Measurements from ENCODE around the gene ANO10.

ANO10 gene

DNA sequence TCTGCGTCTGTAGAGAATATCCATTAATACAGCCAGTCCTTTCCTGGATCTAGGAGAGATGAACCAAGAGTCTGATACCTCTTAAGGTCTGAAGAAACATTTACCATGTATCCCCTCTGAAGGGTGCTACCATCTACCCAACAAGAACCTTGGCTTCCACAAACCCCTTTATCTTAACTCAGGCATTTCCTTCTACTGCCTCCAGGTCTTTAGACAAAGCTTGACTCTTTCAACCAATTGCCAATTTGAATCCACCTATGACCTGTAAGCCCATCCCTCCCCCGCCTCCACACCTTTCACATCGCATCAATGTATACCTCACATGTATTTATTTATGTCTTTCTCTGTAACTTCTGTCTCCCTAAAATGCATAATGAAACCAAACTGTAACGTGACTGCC is 196.0 kb downstream of the ANO10 start:
- DNase-seq, result no peak
- Histone ChIP-seq H3K36me3 (ENCODE audit: control insufficient read depth in 4 of 4, insufficient read depth in 4 of 4, low read length in 3 of 4) (peaks cover 0 to 4% (median 1%) of the 10 kb centered on the region in 4 experiments), H3K27me3 (replicated peaks in 2 of 5; ENCODE audit: control insufficient read depth in 4 of 5, insufficient read depth in 5 of 5, low read length in 4 of 5) (no peaks in the 10 kb centered on the region), H3K4me1 (ENCODE audit: control extremely low read depth in 1 of 4, control insufficient read depth in 4 of 4, insufficient read depth in 4 of 4, low read length in 3 of 4) (no peaks in the 10 kb centered on the region), H3K9me3 (ENCODE audit: control extremely low read depth in 1 of 5, control insufficient read depth in 4 of 5, insufficient read depth in 2 of 5, low read depth in 1 of 5, low read length in 4 of 5) (peaks cover 0 to 14% (median 5%) of the 10 kb centered on the region in 5 experiments), H3K27ac (ENCODE audit: insufficient read depth in 1 of 2, low read depth in 1 of 2, low read length in 2 of 2, poor library complexity in 1 of 2, severe bottlenecking in 2 of 2) (no peak overlapping the region), H3K4me3 (ENCODE audit: control insufficient read depth in 1 of 7, extremely low read depth in 1 of 7, insufficient read depth in 4 of 7, low read depth in 2 of 7, low read length in 6 of 7) (no peak overlapping the region)
- WGBS (ENCODE audit: insufficient coverage), result 97% methylated on average over 3 of the region's 4 CpGs
- CTCF ChIA-PET, result no interaction called here
- POLR2A ChIA-PET, result no interaction called here

GRCh38 chr3:43423639-43424038 is 198.2 kb downstream of the ANO10 start:
- Histone ChIP-seq H3K4me1 (ENCODE audit: control extremely low read depth in 1 of 4, control insufficient read depth in 4 of 4, insufficient read depth in 4 of 4, low read length in 3 of 4) (no peaks in the 10 kb centered on the region), H3K27me3 (replicated peaks in 2 of 5; ENCODE audit: control insufficient read depth in 4 of 5, insufficient read depth in 5 of 5, low read length in 4 of 5) (no peaks in the 10 kb centered on the region), H3K4me3 (ENCODE audit: control insufficient read depth in 1 of 7, extremely low read depth in 1 of 7, insufficient read depth in 4 of 7, low read depth in 2 of 7, low read length in 6 of 7) (no peak overlapping the region), H3K27ac (ENCODE audit: insufficient read depth in 1 of 2, low read depth in 1 of 2, low read length in 2 of 2, poor library complexity in 1 of 2, severe bottlenecking in 2 of 2) (no peak overlapping the region), H3K36me3 (ENCODE audit: control insufficient read depth in 4 of 4, insufficient read depth in 4 of 4, low read length in 3 of 4) (peaks cover 0 to 4% (median 0%) of the 10 kb centered on the region in 4 experiments), H3K9me3 (ENCODE audit: control extremely low read depth in 1 of 5, control insufficient read depth in 4 of 5, insufficient read depth in 2 of 5, low read depth in 1 of 5, low read length in 4 of 5) (peaks cover 0 to 14% (median 5%) of the 10 kb centered on the region in 5 experiments)
- no peak for DNase-seq
- CTCF ChIA-PET, result interaction anchor here (1.1 kb wide), 1 partner anchor 14 kb away, joined by 3 read pairs; no protein-coding TSS in a partner anchor
- 67% methylated on average over 3 of the region's 3 CpGs for WGBS (ENCODE audit: insufficient coverage)
- POLR2A ChIA-PET, result no interaction called here

DNA sequence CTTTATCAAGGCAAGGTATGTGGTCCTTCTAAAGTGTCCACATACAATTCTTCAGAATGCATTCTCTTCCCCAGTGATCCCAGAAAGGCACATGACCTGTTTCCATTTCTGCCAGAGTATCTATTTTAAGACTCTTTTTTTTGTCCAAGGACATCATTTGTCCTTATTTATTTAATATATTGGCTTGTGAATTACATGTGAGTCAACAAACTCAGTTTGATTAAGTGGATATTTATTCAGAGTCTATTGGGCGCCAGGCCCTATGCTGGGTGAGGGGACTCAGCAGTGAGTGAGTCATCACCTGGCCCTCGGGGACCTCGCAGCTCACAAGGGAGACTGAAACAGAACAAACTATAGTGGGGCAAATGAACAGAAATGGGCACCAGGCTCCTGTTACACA is 198.7 kb downstream of the ANO10 start:
- Histone ChIP-seq H3K4me1 (ENCODE audit: control extremely low read depth in 1 of 4, control insufficient read depth in 4 of 4, insufficient read depth in 4 of 4, low read length in 3 of 4) (no peaks in the 10 kb centered on the region), H3K36me3 (ENCODE audit: control insufficient read depth in 4 of 4, insufficient read depth in 4 of 4, low read length in 3 of 4) (peaks cover 0 to 4% (median 0%) of the 10 kb centered on the region in 4 experiments), H3K4me3 (ENCODE audit: control insufficient read depth in 1 of 7, extremely low read depth in 1 of 7, insufficient read depth in 4 of 7, low read depth in 2 of 7, low read length in 6 of 7) (no peak overlapping the region), H3K27ac (ENCODE audit: insufficient read depth in 1 of 2, low read depth in 1 of 2, low read length in 2 of 2, poor library complexity in 1 of 2, severe bottlenecking in 2 of 2) (no peak overlapping the region), H3K9me3 (ENCODE audit: control extremely low read depth in 1 of 5, control insufficient read depth in 4 of 5, insufficient read depth in 2 of 5, low read depth in 1 of 5, low read length in 4 of 5) (peaks cover 0 to 14% (median 5%) of the 10 kb centered on the region in 5 experiments), H3K27me3 (replicated peaks in 2 of 5; ENCODE audit: control insufficient read depth in 4 of 5, insufficient read depth in 5 of 5, low read length in 4 of 5) (no peaks in the 10 kb centered on the region)
- WGBS (ENCODE audit: insufficient coverage), result 100% methylated on average over 3 of the region's 3 CpGs
- ChIA-PET CTCF (no interaction called here), POLR2A (no interaction called here)
- no peak for DNase-seq

DNA sequence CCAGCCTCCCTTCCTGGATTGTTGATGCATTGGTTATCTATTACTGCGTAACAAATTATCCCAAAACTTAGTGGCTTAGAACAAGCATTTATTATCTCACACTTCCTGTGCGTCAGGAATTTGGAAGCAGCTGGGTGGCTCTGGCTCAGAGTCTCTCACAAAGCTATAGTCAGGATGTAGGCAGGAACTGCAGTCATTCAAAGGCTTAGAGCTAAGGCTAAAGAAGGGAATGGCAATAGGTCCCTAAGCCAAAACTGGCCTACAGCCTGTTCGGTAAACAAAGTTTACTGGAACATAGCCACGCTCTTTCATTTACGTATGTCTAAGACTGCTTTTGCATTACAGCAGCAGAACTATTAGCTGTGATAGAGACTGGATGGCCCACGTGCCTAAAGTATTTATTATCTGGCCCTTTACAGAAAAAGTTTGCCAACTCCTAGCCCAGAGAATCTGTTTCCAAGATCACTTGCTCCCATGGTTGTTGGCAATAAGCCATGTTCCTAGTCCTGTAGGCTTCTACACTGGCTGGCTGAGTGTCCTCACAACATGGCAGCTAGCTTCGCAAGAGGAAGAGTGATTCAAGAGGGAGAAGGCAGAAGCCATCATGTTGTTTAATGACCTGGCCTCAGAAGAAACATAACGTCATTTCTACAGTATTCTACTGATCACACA is 203.1 kb downstream of the ANO10 start:
- Histone ChIP-seq H3K27me3 (replicated peaks in 2 of 5; ENCODE audit: control insufficient read depth in 4 of 5, insufficient read depth in 5 of 5, low read length in 4 of 5) (no peaks in the 10 kb centered on the region), H3K4me3 (ENCODE audit: control insufficient read depth in 1 of 7, extremely low read depth in 1 of 7, insufficient read depth in 4 of 7, low read depth in 2 of 7, low read length in 6 of 7) (no peak overlapping the region), H3K4me1 (ENCODE audit: control extremely low read depth in 1 of 4, control insufficient read depth in 4 of 4, insufficient read depth in 4 of 4, low read length in 3 of 4) (no peaks in the 10 kb centered on the region), H3K27ac (ENCODE audit: insufficient read depth in 1 of 2, low read depth in 1 of 2, low read length in 2 of 2, poor library complexity in 1 of 2, severe bottlenecking in 2 of 2) (no peak overlapping the region), H3K36me3 (ENCODE audit: control insufficient read depth in 4 of 4, insufficient read depth in 4 of 4, low read length in 3 of 4) (no peaks in the 10 kb centered on the region), H3K9me3 (ENCODE audit: control extremely low read depth in 1 of 5, control insufficient read depth in 4 of 5, insufficient read depth in 2 of 5, low read depth in 1 of 5, low read length in 4 of 5) (no peaks in the 10 kb centered on the region)
- ChIA-PET CTCF (no interaction called here), POLR2A (interaction anchor here (0.6 kb wide), 1 partner anchor 50 kb away, joined by 4 read pairs; no protein-coding TSS in a partner anchor)
- no peak for DNase-seq
- 100% methylated on average over 7 of the region's 8 CpGs for WGBS (ENCODE audit: insufficient coverage)

DNA sequence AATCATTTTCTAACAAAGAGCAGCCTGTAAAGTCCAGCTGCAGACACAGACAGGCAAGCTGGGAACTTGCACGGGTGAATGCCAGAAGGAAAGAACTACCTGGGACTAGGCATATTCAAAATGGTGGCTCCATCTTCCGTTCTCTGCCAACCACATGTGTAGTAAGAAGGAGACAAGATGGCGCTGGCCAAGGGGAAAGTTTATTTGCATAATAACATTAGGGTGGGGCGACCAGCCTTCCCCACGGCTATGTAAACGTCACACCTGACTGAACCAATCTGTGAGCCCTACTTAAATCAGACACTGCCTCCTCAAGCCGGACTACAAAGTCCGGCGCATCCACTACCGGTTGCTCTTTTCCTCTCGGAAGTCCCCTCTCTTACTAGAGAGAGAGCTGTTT is 204.7 kb downstream of the ANO10 start:
- no peak for DNase-seq
- ChIA-PET POLR2A (no interaction called here), CTCF (interaction anchor here (1.6 kb wide), 1 partner anchor 29 kb away, joined by 3 read pairs; no protein-coding TSS in a partner anchor)
- Histone ChIP-seq H3K4me1 (ENCODE audit: control extremely low read depth in 1 of 4, control insufficient read depth in 4 of 4, insufficient read depth in 4 of 4, low read length in 3 of 4) (peaks cover 0 to 5% (median 4%) of the 10 kb centered on the region in 4 experiments), H3K9me3 (ENCODE audit: control extremely low read depth in 1 of 5, control insufficient read depth in 4 of 5, insufficient read depth in 2 of 5, low read depth in 1 of 5, low read length in 4 of 5) (no peaks in the 10 kb centered on the region), H3K27me3 (replicated peaks in 2 of 5; ENCODE audit: control insufficient read depth in 4 of 5, insufficient read depth in 5 of 5, low read length in 4 of 5) (no peaks in the 10 kb centered on the region), H3K4me3 (ENCODE audit: control insufficient read depth in 1 of 7, extremely low read depth in 1 of 7, insufficient read depth in 4 of 7, low read depth in 2 of 7, low read length in 6 of 7) (no peak overlapping the region), H3K27ac (ENCODE audit: insufficient read depth in 1 of 2, low read depth in 1 of 2, low read length in 2 of 2, poor library complexity in 1 of 2, severe bottlenecking in 2 of 2) (no peak overlapping the region), H3K36me3 (ENCODE audit: control insufficient read depth in 4 of 4, insufficient read depth in 4 of 4, low read length in 3 of 4) (no peaks in the 10 kb centered on the region)
- WGBS (ENCODE audit: insufficient coverage), result 98% methylated on average over 9 of the region's 11 CpGs

- CTCF ChIA-PET, result no interaction called here
- Histone ChIP-seq H3K4me1 (ENCODE audit: control extremely low read depth in 1 of 4, control insufficient read depth in 4 of 4, insufficient read depth in 4 of 4, low read length in 3 of 4) (peaks cover 0 to 5% (median 4%) of the 10 kb centered on the region in 4 experiments), H3K4me3 (ENCODE audit: control insufficient read depth in 1 of 7, extremely low read depth in 1 of 7, insufficient read depth in 4 of 7, low read depth in 2 of 7, low read length in 6 of 7) (no peak overlapping the region), H3K27me3 (replicated peaks in 2 of 5; ENCODE audit: control insufficient read depth in 4 of 5, insufficient read depth in 5 of 5, low read length in 4 of 5) (no peaks in the 10 kb centered on the region), H3K27ac (ENCODE audit: insufficient read depth in 1 of 2, low read depth in 1 of 2, low read length in 2 of 2, poor library complexity in 1 of 2, severe bottlenecking in 2 of 2) (no peak overlapping the region), H3K9me3 (ENCODE audit: control extremely low read depth in 1 of 5, control insufficient read depth in 4 of 5, insufficient read depth in 2 of 5, low read depth in 1 of 5, low read length in 4 of 5) (no peaks in the 10 kb centered on the region), H3K36me3 (ENCODE audit: control insufficient read depth in 4 of 4, insufficient read depth in 4 of 4, low read length in 3 of 4) (no peaks in the 10 kb centered on the region)
- 100% methylated on average over 1 of the region's 5 CpGs for WGBS (ENCODE audit: insufficient coverage)
- DNase-seq, result no peak
- POLR2A ChIA-PET, result no interaction called here
These were observed 206.7 kb downstream of the ANO10 start for GRCh38 chr3:43415088-43415487.

- CTCF ChIA-PET, result interaction anchor here (1.0 kb wide), 1 partner anchor 12 kb away, joined by 3 read pairs; no protein-coding TSS in a partner anchor
- 98% methylated on average over 5 of the region's 7 CpGs for WGBS (ENCODE audit: insufficient coverage)
These were observed 208.0 kb downstream of the ANO10 start for GRCh38 chr3:43413676-43414368.

More at GRCh38 chr3:43413676-43414368, 208.0 kb downstream of the ANO10 start:
- POLR2A ChIA-PET, result no interaction called here
- no peaks in the 10 kb centered on the region for H3K9me3 ChIP-seq (ENCODE audit: control extremely low read depth in 1 of 5, control insufficient read depth in 4 of 5, insufficient read depth in 2 of 5, low read depth in 1 of 5, low read length in 4 of 5)
- no peaks in the 10 kb centered on the region for H3K27me3 ChIP-seq (replicated peaks in 2 of 5; ENCODE audit: control insufficient read depth in 4 of 5, insufficient read depth in 5 of 5, low read length in 4 of 5)
- no peaks in the 10 kb centered on the region for H3K36me3 ChIP-seq (ENCODE audit: control insufficient read depth in 4 of 4, insufficient read depth in 4 of 4, low read length in 3 of 4)
- no peak overlapping the region for H3K4me3 ChIP-seq (ENCODE audit: control insufficient read depth in 1 of 7, extremely low read depth in 1 of 7, insufficient read depth in 4 of 7, low read depth in 2 of 7, low read length in 6 of 7)
- no peak overlapping the region for H3K27ac ChIP-seq (ENCODE audit: insufficient read depth in 1 of 2, low read depth in 1 of 2, low read length in 2 of 2, poor library complexity in 1 of 2, severe bottlenecking in 2 of 2)
- DNase-seq, result no peak
- H3K4me1 ChIP-seq (ENCODE audit: control extremely low read depth in 1 of 4, control insufficient read depth in 4 of 4, insufficient read depth in 4 of 4, low read length in 3 of 4), result peaks cover 0 to 5% (median 4%) of the 10 kb centered on the region in 4 experiments
